HG03066 (cell line): ENCODE data around the gene BCAS1.
"Not testable (repeated sequence)": the region's sequence is repeated elsewhere in the genome, so short reads cannot be mapped to it uniquely, and the experiment has no call there.

ENCODE experiments used
- ATAC-seq: cut with Tn5 transposase; IDR thresholded peaks from one replicate; pipeline ENCODE4 v1.9.1; 2021; ENCODE audit warnings: low read depth; ENCODE audit not compliant: unreplicated experiment

Gene BCAS1

DNA sequence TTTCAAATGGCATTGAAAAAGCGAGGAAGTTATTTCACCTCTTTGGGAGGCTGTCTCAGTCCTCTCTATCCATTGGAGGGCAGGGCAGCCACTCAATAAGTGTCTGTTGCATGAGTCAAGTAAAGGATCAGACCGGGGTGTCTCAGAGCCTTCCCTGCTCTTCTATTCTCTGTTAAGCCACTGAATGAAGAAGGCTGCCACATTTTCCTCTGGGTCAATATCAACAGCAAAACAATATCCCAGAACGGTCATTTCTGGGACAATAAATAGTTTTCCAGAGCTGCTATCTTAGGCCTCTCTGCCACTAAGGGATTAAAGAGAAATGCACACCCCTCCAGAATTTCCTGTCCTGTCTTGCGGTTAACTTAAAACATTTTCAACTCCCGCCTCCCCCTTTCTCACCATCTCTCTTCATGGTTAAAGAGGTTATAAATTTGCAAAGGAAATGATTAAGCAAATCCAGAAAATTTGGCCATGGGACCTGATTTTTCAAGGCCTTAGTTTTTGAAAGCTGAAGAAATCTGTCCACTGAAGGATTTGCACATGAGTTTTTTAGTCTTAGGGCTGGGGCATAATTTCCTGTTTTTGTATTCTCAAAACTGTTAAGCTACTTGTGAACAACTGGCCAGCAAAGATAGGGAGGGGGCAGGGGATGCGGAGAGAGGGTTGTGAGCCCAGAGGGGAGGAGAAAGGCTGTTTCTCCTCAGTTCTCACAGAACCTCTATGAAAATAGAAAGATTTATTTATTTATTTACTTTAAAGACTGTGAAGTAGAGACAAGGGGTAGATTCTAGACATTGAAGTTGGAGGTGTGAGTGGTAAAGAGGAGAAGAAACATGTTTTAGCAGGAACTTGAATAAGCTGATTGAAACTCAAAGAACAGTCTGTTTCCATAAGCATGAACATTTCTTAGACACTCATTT lies 135.7 kb downstream of the BCAS1 start:
- no peak for ATAC-seq

GRCh38 chr20:53933232-53933846 lies 137.1 kb downstream of the BCAS1 start:
- ATAC-seq: no peak

DNA sequence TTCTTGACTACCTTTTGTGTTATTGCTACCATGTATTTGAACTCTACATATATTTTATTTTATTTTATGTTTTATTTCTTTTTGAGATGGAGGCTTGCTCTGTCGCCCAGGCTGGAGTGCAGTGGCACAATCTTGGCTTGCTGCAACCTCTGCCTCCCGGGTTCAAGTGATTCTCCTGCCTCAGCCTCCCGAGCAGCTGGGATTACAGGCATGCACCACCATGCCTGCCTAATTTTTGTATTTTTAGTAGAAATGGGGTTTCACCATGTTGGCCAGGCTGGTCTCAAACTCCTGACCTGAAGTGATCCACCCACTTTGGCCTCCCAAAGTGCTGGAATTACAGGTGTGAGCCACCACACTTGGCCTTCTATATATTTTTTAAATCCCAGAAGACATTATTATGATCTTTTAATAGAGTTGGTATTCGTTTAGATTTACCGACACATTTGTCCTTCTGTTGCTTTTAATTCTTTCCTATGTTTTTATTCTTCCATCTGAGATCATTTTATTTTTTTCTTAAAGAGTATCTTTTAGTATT lies 137.7 kb downstream of the BCAS1 start:
- ATAC-seq: not testable (repeated sequence)

DNA sequence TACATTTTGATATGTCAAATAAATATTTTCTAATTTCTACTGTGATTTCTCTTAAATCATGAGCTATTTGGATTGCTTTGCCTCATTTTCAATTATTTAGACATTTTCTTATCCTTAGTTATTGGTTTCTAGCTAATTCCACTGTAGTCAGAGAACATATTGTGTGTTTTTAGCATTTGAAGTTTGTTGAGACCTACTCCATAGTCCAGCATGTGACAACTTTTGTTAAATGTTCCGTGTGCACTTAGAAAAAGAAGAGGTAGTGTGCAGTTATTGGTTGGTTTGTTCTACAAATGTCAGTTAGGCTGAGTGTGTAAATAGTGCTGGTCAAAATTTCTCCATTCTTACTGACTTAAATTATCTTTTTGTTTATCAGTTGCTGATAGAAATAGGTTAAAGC lies 138.8 kb downstream of the BCAS1 start:
- ATAC-seq: no peak

- no peak for ATAC-seq
Observed at GRCh38 chr20:53930651-53931504, 139.5 kb downstream of the BCAS1 start.

- peak; percentile 62 for ATAC-seq
Observed at GRCh38 chr20:53929974-53930650, 140.3 kb downstream of the BCAS1 start.

GRCh38 chr20:53929399-53929798 lies 141.0 kb downstream of the BCAS1 start:
- ATAC-seq: no peak

- ATAC-seq: no peak
Observed at GRCh38 chr20:53927990-53928389, 142.4 kb downstream of the BCAS1 start.

GRCh38 chr20:53926428-53927028 lies 143.9 kb downstream of the BCAS1 start:
- ATAC-seq: peak; percentile 54

- no peak for ATAC-seq
Observed at GRCh38 chr20:53925651-53926401, 144.6 kb downstream of the BCAS1 start.

DNA sequence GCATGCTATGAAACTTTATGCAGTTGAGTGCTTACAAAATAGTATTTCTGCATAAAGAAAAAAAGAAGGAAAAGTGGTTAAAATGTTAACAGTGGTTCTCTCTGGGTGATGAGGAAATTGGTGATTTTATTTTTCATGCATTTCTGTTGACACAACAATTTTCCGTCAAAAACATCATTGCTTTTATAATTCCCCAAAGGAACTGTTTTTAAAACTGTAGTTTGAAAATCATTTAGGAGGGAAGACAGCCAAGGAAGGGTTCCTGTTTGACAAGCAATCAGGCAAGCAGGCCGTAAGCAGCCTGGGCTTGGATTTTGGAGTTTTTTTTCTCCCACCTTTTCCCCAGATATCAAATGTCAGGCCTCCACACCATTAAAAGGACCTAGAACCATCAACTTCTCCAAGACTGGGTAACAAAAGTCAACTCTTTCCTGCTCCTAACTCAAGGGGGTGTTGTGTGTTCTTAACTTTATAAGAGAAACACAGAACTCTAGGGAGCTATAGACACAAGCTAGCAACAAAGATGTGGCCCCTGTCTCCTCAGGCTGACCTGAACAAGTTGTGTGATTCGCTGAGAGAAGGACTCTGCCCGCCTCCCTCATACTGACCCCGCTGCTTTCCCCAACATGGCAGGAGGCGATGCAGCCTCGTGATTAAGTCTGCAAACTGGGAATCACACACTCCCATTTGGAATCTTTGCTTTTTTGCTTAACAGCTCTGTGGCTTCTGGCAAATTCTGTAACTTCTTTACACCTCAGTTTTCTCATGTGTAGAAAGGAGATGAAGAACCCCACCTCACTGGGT lies 146.6 kb downstream of the BCAS1 start:
- no peak for ATAC-seq

GRCh38 chr20:53922901-53923314 lies 147.5 kb downstream of the BCAS1 start:
- peak; percentile 43 for ATAC-seq

- no peak for ATAC-seq
Observed at GRCh38 chr20:53921443-53921973, 148.9 kb downstream of the BCAS1 start.

GRCh38 chr20:53920647-53921245 lies 149.6 kb downstream of the BCAS1 start:
- no peak for ATAC-seq

DNA sequence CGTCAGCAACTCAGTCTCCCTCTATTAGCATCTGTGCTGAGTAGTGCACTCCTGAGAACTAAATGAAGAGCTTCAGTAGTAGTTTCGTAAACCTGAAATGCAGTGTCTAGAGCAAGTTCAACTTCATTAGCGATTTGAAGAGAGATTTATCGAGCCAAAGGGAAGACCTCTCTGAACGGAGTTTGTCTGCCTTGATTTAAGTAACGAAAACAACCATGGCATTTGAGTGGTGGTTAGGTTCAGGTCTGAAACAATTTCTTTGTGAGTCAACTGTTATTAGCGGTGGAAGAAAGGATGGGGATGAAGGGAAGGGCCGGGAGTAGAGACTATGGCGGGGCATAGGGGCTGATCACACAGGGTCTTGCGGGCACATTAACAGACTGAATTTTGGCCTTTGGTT lies 150.5 kb downstream of the BCAS1 start:
- no peak for ATAC-seq

DNA sequence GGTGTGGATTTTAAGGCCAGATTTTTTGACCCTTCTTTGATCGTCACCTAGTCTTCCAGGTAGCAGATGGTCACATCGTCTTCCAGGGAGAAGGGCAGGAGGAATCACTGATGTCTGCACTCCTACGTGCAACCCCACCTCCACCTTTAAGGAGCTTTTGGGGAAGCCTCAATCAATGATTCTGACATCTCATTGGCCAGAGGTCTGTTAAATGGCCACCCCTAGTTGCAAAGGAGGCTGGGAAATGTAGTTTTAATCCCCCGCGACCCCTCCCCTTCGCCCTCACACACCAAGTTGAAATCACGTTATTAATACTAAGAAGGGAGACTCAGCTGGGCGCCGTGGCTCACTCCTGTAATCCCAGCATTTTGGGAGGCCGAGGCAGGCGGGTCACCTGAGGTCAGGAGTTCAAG lies 151.4 kb downstream of the BCAS1 start:
- ATAC-seq: no peak

- no peak for ATAC-seq
Observed at GRCh38 chr20:53918020-53918311, 152.4 kb downstream of the BCAS1 start.
